GM18520 (cell line): Measurements from ENCODE around the gene NCLN.
"Not testable (repeated sequence)": the region's sequence is repeated elsewhere in the genome, so short reads cannot be mapped to it uniquely, and the experiment has no call there.

ENCODE experiments used
- ATAC-seq: cut with Tn5 transposase; IDR thresholded peaks from one replicate; pipeline ENCODE4 v1.9.1; 2021; ENCODE audit not compliant: unreplicated experiment

NCLN gene

DNA sequence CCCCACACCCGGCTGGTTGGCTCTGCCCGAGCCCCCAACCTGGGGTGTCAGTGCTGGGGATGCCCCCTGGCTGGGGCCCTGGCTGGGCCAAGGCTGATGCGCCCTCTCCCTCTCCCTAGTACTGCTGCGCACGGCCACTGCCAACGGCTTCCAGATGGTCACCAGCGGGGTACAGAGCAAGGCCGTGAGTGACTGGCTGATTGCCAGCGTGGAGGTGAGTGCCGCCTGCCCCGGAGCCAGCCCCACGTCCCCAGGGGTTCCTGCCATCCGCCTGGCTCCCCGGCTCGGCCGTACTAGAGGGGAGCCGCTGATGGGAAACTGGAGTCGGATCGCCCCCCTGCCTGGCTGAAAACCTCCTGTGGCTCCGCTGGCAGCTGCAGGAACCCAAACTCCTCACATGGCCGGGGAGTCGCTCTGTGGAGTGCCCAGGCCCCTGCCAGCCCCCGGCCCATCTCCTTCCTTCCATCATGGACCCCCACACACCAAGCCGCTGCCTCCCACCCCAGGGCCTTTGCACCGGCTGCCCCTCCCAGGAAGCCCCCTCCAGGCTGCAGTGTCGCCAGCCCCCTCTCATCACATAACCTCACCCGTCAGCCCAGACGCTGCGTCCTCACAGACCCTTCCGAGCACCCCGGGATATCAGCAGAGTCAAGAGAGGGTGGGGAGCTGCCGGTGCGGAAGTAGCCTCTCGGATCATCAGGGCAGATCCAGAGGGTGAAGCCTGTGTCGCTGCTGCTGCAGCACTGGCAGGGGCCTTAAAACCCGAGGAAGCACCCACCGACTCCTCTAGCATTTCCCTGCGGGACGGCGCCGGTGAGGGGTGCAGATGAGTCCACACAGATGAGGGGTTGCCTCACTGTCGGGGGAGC lies 10.6 kb downstream of the NCLN start:
- ATAC-seq, result no peak

DNA sequence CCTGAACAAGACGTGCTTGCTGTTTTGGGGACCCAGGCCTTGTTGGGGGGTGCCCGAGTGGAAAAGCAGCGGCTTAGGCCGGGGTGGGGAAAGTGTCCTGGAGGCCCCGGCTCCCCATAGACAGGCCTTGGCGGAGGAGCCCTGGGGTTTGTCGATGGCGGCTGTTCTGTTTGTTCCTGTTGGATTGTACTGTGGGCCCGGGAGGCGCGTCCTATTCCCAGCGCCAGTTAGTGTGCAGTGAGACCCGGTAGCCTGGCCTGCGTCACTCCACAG lies 11.1 kb downstream of the NCLN start:
- ATAC-seq, result no peak

DNA sequence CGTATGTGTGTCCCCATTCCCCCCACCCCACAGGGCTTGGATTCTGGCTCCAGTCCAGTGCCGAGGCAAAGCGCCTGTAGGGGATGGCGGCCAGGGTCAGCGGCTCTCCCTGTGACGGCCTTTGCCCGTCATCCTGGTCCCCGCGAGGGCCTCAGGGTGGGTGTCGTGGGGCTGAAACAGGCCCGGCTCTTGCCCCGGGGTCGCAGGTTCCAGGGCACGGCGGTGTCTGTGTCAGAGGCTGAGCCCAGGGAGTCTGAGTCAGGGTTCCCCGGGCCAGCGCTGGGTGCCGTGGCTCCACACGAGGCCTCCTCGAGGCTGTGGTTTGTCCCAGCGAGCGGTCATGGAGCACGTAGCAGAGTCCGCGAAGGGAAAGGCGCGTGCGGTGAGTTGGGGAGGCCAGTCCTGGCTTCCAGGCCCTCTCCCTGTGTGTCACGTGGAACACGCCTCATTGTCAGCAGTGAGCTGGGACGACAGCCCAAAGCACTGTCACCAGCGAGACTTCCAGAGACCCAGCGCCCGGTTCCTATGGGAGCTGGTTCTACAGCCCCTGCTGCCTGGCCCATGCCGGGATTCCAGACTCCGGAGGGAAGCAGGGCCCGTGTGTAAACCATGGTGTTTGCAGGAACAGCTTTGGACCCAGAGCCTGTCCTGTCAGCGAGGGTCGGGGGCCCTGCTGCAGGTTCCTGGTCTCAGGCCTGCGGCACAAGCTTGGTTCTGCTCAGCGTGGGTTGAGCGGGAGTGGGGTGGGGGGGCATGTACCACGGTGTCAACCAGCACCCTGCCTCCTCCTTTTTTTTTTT lies 13.4 kb downstream of the NCLN start:
- no peak for ATAC-seq

DNA sequence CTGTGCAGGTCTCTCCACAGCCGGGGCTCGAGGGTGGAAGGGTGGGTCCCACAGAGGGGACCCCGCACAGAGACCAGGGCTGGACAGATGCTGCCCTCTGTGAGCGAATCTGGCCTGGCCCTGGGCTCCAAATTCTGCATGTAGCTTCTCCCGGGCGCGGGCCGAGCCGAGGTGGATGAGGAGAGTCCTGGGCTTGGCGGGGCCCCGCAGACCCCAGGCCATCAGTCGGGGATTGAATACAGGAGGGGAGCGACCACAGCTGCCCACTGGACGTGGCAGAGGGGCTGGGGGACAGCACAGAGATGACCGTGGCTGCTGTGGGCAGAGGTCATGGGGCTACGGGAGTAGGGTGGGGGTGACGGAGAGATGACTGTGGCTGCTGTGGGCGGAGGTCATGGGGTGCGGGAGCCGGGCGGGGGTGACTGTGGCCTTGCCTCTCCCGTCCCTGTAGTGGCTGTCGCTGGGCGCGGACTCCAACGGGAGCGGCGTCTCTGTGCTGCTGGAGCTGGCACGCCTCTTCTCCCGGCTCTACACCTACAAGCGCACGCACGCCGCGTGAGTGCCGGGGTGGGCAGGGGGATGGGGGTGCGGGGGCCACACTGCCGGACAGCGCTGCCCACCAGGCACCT lies 15.5 kb downstream of the NCLN start:
- ATAC-seq, result no peak

DNA sequence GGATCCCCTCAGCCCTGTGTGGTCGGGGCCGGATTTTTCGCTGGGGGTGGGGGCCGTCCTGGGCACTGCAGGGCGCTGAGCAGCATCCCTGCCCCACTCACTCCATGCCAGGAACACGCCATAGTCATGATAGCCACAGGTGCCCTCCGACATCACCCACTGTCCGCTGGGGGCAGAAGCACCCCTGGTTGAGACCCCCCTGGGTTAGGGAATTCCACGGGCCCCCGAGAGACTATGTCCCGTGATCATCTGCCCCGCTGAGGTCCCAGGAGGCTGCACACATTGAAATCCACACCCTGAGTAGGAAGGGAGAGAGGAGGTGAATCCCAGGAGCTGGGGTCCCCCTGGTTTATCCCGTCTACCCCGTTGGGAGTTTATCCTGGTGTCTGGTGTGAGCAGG lies 16.2 kb downstream of the NCLN start:
- ATAC-seq, result no peak

DNA sequence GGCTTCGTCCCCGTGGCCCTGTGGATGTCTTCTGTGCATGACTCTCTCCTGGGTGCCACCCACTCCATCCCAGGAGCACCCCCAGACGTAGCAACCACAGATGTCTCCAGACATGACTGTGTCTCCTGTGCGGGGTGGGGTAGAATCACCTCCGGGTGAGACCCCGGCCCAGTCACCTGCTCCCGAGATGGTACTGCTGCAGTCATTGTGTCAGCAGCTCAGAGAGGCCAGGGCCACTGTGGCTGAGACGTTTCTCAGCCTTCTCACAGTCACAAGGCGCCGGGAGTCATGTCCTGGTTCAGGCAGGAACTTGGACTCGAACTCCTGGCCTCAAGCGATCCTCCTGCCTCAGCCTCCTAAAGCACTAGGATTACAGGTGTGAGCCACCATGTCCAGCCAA lies 16.6 kb downstream of the NCLN start:
- ATAC-seq, result no peak

DNA sequence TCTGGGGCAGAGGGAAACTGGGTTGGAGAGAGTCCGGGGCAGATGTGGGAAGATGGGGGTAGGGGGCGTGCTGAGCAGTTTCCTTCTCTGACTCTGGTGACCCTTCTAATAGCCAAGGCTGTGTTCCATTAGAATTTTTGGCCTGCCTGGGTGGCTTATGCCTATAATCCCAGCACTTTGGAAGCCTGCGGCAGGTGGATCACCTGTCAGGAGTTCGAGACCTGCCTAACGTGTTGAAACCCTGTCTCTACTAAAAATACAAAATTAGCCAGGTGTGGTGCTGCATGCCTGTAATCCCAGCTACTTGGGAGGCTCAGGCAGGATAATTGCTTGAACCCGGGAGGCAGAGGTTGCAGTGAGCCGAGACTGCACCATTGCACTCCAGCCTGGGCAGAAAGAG lies 17.2 kb downstream of the NCLN start:
- not testable (repeated sequence) for ATAC-seq

DNA sequence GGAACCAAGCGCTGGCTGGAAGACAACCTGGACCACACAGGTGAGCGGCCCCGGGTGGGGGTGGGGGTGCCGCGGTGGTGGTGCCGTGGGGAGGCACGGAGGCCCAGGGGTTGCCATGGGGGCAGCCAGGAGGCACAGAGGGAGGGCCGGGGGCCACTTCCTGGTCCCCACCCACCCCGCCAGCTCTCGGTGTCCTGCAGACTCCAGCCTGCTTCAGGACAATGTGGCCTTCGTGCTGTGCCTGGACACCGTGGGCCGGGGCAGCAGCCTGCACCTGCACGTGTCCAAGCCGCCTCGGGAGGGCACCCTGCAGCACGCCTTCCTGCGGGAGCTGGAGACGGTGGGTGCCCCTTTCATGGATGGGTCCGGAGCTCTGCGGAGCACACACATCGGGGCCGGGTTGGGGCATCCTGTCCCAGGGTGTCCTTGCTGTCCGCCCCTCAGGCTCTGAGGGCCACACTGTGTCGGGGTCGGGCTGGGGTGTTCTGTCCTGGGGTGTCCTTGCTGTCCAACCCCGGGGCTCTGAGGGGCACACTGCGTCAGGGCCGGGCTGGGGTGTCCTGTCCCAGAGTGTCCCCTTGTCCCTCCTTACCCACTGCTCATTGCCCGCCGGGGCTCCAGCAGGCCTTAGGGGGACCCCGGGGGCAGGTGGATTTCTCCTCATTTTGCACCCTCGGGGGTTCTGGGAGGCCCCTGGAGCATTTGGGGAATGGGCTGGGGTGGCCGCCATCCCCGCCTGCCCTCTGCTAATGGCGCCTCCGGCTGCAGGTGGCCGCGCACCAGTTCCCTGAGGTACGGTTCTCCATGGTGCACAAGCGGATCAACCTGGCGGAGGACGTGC lies 18.3 kb downstream of the NCLN start:
- ATAC-seq, result no peak

DNA sequence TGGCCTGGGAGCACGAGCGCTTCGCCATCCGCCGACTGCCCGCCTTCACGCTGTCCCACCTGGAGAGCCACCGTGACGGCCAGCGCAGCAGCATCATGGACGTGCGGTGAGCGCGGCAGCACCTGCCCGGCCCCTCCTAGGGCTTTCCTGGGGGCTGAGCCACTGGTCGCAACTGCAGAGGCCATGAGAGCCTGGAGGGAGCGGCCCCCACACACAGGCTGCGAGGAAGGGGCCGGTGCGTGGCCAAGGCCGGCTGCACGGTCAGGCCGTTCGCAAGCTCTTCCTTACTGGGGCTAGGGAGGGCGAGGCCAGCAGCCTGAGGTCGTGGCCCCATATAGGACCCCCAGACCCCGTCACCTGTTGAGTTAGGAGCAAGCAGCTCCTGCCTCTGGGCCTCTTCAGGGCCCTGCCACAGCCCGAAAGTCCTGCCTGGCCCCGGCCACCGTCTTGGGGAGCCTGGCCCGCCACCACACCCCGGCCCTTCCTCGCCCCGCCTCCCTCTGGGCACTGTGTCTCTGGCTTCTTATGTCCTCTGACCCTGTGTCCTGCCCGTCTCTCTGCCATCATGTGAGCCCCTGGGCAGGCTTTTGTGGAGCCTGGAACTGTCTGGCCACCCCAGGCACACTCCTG lies 19.0 kb downstream of the NCLN start:
- no peak for ATAC-seq

DNA sequence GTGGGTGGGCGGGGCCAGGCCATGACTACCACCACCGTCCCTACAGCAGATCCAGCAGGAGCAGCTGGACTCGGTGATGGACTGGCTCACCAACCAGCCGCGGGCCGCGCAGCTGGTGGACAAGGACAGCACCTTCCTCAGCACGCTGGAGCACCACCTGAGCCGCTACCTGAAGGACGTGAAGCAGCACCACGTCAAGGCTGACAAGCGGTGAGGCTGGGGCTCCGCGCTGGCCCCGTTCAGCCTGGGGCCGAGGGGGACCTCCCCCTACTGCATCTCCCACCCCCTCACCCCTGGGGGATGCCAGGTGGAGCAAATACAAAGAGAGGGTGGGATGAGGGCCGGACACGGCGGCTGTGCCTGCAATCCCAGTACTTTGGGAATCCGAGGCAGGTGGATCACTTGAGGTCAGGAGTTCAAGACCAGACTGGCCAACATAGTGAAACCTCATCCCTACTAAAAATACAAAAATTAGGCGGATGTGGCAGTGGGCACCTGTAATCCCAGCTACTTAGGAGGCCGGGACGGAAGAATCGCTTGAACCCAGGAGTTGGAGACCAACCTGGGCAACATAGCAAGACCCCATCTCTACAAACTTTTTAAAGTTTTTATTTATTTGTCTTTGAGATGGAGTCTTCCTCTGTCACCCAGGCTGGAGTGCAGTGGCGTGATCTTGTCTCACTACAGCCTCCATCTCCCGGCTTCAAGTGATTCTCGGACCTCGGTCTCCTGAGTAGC lies 20.7 kb downstream of the NCLN start:
- no peak for ATAC-seq

DNA sequence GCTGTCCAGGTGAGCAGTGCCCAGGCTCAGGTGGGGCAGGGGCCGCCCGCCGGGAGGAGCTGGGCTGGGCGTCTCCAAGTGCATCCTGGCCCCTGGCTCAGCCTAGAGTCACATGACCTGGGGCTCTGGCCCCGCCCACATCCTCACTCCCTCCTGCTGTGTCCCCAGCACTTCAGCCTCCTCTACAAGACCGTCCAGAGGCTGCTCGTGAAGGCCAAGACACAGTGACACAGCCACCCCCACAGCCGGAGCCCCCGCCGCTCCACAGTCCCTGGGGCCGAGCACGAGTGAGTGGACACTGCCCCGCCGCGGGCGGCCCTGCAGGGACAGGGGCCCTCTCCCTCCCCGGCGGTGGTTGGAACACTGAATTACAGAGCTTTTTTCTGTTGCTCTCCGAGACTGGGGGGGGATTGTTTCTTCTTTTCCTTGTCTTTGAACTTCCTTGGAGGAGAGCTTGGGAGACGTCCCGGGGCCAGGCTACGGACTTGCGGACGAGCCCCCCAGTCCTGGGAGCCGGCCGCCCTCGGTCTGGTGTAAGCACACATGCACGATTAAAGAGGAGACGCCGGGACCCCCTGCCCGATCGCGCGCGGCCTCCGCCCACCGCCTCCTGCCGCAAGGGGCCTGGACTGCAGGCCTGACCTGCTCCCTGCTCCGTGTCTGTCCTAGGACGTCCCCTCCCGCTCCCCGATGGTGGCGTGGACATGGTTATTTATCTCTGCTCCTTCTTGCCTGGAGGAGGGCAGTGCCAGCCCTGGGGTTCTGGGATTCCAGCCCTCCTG lies 21.9 kb downstream of the NCLN start:
- no peak for ATAC-seq

DNA sequence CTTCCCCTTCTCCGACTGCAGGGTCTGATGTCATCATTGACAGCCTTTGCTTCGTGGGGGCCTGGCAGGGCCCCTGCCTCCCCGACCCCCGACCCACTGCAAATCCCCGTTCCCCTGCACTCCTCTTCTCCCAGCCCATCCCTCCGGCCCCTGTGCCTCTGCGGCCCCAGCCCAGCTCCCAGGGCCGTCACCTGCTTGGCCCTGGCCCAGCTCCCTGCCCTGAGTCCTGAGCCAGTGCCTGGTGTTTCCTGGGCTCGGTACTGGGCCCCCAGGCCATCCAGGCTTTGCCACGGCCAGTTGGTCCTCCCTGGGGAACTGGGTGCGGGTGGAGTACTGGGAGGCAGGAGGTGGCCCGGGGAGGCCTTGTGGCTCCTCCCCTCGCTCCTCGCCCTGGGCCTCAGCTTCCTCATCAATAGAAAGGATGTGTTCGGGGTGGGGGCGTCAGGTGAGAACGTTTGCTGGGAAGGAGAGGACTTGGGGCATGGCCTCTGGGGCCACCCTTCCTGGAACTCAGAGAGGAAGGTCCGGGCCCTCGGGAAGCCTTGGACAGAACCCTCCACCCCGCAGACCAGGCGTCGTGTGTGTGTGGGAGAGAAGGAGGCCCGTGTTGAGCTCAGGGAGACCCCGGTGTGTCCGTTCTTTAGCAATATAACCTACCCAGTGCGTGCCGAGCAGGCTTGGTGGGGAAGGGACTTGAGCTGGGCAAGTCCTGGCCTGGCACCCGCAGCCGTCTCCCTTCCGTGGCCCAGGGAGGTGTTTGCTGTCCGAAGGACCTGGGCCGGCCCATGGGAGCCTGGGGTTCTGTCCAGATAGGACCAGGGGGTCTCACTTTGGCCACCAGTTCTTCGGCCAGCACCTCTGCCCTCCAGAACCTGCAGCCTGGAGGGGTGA lies 22.8 kb downstream of the NCLN start:
- ATAC-seq, result no peak

DNA sequence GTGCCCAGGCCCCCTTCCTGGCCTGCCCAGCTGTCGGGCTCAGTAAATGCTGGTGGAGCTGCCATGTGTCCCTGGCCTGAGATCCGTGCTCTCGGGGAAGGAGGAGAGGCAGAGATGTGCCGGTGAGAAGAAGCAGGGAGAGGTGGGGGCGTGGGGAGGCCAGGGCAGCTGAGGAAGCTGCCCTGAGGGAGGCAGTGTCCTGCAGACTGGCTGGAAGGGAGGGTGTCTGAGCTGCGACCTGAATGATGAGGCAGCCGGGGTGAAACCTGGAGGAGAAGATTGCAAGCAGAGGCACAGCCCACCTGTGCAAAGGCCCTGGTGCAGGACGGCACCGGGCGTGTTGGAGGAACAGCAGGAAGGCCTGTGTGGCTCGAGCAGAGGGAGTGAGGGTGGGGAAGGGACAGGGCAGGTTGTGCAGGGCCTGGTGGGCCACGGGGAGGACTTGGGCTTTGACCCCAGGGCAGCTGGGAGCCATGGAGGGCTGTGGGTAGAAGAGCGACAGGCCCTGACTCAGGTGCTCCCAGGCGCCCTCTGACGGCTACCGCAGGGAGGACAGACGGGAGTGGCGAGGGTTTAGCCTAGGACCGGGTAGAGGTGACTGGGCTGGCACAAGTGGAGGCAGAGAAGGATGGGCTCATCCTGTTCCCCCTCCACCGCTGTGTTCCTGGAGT lies 24.8 kb downstream of the NCLN start:
- ATAC-seq, result no peak

DNA sequence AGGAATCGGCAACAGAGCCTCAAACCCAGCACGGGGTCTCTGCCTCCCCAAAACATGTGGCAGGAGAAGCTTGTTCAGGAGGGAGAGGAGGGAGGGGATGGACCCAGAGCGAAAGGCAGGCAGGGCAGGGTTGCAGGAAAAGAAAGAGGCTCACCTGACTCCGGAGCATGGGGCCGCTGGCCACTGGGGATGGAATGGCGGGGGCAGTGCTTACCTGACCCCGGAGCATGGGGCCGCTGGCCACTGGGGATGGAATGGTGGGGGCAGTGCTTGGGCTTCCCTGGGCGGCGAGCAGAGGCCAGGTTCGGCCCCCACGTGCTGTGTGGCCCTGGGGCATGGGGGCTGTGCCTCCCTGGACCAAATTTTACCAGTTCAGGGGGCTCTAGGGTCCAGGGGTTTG lies 25.5 kb downstream of the NCLN start:
- ATAC-seq, result no peak

DNA sequence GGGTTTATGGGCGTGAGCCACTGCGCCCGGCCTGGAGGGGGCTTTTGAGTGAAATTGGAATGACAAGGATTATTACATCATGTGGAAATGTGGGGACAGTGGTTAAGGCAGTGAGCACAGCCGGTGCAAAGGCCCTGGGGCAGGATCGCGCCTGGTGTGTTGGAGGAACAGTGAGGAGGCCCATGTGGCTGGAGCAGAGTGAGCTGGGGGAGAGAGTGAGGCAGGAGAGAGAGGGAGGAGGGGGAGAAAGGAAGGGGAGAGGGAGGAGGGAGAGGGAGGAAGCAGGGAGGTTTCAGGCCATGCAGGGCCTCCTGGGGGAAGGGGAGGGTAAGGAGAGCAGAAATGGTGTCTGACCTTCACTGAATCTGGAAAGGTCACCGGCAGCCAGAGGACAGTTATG lies 27.4 kb downstream of the NCLN start:
- ATAC-seq, result no peak

DNA sequence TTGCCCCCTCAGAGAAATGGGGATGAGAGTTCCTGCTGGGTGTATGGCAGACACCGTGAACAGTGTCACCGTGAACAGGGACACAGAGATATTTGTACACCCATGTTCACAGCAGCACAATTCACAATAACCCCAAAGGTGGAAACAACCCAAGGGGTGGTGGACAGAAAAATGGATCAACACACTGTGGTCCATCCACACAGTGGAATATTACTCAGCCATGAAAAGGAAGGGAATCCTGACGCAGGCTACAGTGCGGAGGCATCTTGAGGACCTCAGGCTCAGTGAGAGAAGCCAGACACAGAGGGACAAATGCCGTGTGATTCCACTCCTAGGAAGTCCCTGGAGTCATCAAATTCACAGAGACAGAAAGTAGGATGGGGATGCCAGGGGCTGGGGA lies 31.1 kb downstream of the NCLN start:
- ATAC-seq, result no peak

DNA sequence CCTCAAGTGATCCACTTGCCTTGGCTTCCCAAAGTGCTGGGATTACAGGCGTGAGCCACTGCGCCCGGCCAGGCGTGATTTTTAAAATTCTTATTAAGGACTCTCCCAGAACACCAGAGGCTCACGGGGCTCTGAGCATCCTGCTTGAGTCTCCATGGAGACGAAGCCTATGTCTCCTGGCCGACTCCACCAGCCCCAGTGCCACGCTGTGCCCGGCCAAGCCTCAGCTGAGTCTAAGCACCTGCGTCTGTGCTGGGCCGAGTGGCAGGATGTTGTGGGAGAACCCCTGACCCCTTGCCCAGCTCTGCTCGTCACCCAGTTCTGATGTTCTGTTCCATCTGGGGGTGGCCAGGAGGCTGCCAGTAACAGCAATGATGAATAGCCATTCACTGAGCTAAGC lies 34.8 kb downstream of the NCLN start:
- no peak for ATAC-seq

DNA sequence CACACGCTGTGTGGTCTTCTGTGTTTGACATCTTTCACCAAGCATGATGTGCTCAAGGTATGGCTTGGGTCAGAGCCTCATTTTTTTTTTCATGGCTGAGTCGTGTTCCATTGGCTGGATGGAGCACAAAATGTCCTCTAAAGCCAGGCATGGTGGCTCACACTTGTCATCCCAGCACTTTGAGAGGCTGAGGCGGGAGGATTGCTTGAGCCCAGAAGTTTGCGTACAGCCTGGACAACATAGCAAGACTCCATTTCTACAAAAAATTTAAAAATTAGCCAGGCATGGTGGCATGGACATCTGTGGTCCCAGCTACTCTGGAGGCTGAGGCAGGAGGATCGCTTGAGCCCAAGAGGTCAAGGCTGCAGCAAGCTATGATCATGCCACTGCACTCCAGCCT lies 35.8 kb downstream of the NCLN start:
- not testable (repeated sequence) for ATAC-seq
